K562 (cell line): Measurements from ENCODE around the gene NAGPA.

ENCODE experiments used
- CREM ChIP-seq: IDR thresholded peaks from 2 replicates; pipeline ENCODE4 v1.6.1; 2014; ENCODE audit warnings: antibody characterized with exemption, low read depth
- MAZ ChIP-seq, 2 experiments: fragments of 450-650 bp in 1 of 2; sonication (generic) in 1 of 2; formaldehyde crosslinking; IDR thresholded peaks in 1 of 2; conservative IDR thresholded peaks in 1 of 2; 2 replicates each; pipeline versions ENCODE4 v1.4.0 to v1.5.0; 2020; ENCODE audit warnings: mild to moderate bottlenecking in 1 of 2, missing genetic modification reagents in 1 of 2
- NRF1 ChIP-seq, 2 experiments: fragments of 450-650 bp; IDR thresholded peaks in 1 of 2; conservative IDR thresholded peaks in 1 of 2; 2 replicates each; pipeline ENCODE4 v1.6.1; 2014; ENCODE audit warnings: mild to moderate bottlenecking in 2 of 2
- ZNF212 ChIP-seq: fragments of 450-650 bp; formaldehyde crosslinking; IDR thresholded peaks from 2 replicates; pipeline ENCODE4 v1.4.0; 2020; ENCODE audit warnings: mild to moderate bottlenecking
- TF ChIP-seq, protein P1 (sequence below), 2 experiments: IDR thresholded peaks in 1 of 2; conservative IDR thresholded peaks in 1 of 2; 2 replicates each; pipeline ENCODE4 v1.6.1; 2016; ENCODE audit warnings: low read depth in 2 of 2, mild to moderate bottlenecking in 1 of 2, missing compliant biosample characterization in 1 of 2, missing genetic modification characterization in 1 of 2, moderate library complexity in 1 of 2
- TF ChIP-seq, protein P2 (sequence below), 3 experiments: IDR thresholded peaks in 2 of 3; conservative IDR thresholded peaks in 1 of 3; 2 replicates each; pipeline ENCODE4 v1.5.1; 2011 to 2012; ENCODE audit warnings: low read length in 3 of 3, mild to moderate bottlenecking in 3 of 3, control low read depth in 2 of 3, improper control_type of control experiment in 1 of 3, inconsistent platforms in 1 of 3, low read depth in 1 of 3, mixed read lengths in 1 of 3, moderate library complexity in 1 of 3; ENCODE audit not compliant: insufficient read depth in 2 of 3

DNA sequence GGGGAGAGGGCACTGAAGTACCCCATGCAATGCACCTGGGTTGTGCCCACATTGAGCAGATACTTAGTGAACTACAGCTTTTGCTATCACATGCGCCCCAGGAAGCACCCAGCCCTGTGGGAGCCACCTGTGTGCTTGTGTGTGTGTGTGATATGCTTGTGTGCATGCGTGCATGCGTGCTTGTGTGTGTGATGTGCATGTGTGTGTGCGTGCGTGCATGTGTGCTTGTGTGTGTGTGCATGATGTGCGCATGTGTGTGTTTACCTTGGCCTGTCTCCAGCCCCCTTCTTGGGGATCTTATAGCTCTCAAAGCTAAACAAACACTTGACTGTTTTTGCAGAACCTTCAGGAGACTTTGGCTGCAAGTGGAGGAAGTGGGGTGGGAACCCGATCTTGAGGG is 31.2 kb upstream of the NAGPA start:
- TF ChIP-seq ZNF212: no peak
- TF ChIP-seq CREM: no peak
- TF ChIP-seq NRF1 (conservative IDR thresholded peaks at IDR 0.05 in 1 of 2, IDR thresholded peaks at IDR 0.05 in 1 of 2): peak; percentile 46 to 58; a peak in 3 of 4 replicates
- no peak for TF ChIP-seq MAZ (CRISPR knock-in tag; conservative IDR thresholded peaks at IDR 0.05 in 1 of 2, IDR thresholded peaks at IDR 0.05 in 1 of 2)
- TF ChIP-seq, protein P1, sequence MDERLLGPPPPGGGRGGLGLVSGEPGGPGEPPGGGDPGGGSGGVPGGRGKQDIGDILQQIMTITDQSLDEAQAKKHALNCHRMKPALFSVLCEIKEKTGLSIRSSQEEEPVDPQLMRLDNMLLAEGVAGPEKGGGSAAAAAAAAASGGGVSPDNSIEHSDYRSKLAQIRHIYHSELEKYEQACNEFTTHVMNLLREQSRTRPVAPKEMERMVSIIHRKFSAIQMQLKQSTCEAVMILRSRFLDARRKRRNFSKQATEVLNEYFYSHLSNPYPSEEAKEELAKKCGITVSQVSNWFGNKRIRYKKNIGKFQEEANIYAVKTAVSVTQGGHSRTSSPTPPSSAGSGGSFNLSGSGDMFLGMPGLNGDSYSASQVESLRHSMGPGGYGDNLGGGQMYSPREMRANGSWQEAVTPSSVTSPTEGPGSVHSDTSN (CRISPR knock-in tag; IDR thresholded peaks at IDR 0.05; ENCODE audit: low read depth): no peak
- TF ChIP-seq, protein P1 (tag; conservative IDR thresholded peaks at IDR 0.05; ENCODE audit: low read depth): no peak
- TF ChIP-seq, protein P2, sequence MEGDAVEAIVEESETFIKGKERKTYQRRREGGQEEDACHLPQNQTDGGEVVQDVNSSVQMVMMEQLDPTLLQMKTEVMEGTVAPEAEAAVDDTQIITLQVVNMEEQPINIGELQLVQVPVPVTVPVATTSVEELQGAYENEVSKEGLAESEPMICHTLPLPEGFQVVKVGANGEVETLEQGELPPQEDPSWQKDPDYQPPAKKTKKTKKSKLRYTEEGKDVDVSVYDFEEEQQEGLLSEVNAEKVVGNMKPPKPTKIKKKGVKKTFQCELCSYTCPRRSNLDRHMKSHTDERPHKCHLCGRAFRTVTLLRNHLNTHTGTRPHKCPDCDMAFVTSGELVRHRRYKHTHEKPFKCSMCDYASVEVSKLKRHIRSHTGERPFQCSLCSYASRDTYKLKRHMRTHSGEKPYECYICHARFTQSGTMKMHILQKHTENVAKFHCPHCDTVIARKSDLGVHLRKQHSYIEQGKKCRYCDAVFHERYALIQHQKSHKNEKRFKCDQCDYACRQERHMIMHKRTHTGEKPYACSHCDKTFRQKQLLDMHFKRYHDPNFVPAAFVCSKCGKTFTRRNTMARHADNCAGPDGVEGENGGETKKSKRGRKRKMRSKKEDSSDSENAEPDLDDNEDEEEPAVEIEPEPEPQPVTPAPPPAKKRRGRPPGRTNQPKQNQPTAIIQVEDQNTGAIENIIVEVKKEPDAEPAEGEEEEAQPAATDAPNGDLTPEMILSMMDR (IDR thresholded peaks at IDR 0.05 in 2 of 3, conservative IDR thresholded peaks at IDR 0.05 in 1 of 3; ENCODE audit: insufficient read depth in 2 of 3, low read depth in 1 of 3, low read length in 3 of 3): no peak
